ENCODE results near the gene LRRC4C.

The LRRC4C gene

GRCh38 chr11:40754297-40754696 is 705.2 kb downstream of the LRRC4C start:
- H3K4me3 ChIP-seq (ENCODE audit: low read depth, low read length): no peak overlapping the region
- no peak for TF ChIP-seq CTCF (IDR thresholded peaks at IDR 0.05; ENCODE audit: low read depth, low read length)

GRCh38 chr11:40746282-40746681 is 713.2 kb downstream of the LRRC4C start:
- TF ChIP-seq CTCF (IDR thresholded peaks at IDR 0.05; ENCODE audit: low read depth, low read length): no peak
- H3K4me3 ChIP-seq (ENCODE audit: low read depth, low read length): no peak overlapping the region

- no peak for TF ChIP-seq CTCF (IDR thresholded peaks at IDR 0.05; ENCODE audit: low read depth, low read length)
- no peak overlapping the region for H3K4me3 ChIP-seq (ENCODE audit: low read depth, low read length)
These were observed 727.3 kb downstream of the LRRC4C start for GRCh38 chr11:40732132-40732531.

GRCh38 chr11:40722179-40722795 is 737.2 kb downstream of the LRRC4C start:
- H3K4me3 ChIP-seq (ENCODE audit: low read depth, low read length): no peak overlapping the region

GRCh38 chr11:40716344-40717130 is 742.9 kb downstream of the LRRC4C start:
- no peak for TF ChIP-seq CTCF (IDR thresholded peaks at IDR 0.05; ENCODE audit: low read depth, low read length)
- H3K4me3 ChIP-seq (ENCODE audit: low read depth, low read length): no peak overlapping the region

More at GRCh38 chr11:40722179-40722795, 737.2 kb downstream of the LRRC4C start:
- TF ChIP-seq CTCF (IDR thresholded peaks at IDR 0.05; ENCODE audit: low read depth, low read length): peak; percentile 69

- TF ChIP-seq CTCF (IDR thresholded peaks at IDR 0.05; ENCODE audit: low read depth, low read length): no peak
- H3K4me3 ChIP-seq (ENCODE audit: low read depth, low read length): no peak overlapping the region
These were observed 746.4 kb downstream of the LRRC4C start for GRCh38 chr11:40713083-40713482.

GRCh38 chr11:40701027-40701426 is 758.4 kb downstream of the LRRC4C start:
- TF ChIP-seq CTCF (IDR thresholded peaks at IDR 0.05; ENCODE audit: low read depth, low read length): no peak
- no peak overlapping the region for H3K4me3 ChIP-seq (ENCODE audit: low read depth, low read length)

Measured in WI38 (cell line).